Measurements from ENCODE around the gene TMTC4.
A peak's percentile ranks its signal among the peaks of the same experiment; 100 is the strongest.

Gene TMTC4

DNA sequence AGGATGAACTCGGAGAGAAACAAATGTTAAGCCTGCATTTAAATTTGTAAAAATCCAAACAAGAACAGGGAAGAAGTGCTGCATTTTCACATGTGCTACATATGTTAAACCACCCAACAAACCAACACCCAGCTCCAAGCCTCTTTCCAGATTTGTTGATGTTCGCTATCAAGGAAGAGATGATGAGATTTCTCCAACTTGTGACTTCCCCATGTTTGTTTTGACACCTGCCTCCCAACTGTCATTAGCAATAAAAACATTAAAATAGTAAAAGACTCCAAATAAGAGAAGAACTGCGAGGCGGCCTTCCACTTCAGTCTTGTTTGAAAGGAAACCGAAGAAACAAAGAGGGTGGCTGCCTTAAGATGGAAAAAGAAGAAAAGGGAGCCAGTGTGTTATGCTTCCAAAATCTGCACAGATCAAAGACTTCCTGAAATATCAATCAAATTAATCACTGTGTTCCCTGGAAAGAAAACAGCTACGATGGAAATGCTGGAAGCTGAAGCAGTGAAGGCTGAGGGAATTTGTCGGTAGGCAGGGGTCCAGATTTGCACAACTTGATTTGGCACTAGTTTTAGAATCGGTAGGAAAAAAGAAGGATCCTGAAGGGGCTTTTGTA lies 72.0 kb downstream of the TMTC4 start:
- H3K36me3 Mint-ChIP-seq (ENCODE audit: low read depth), result peaks cover 33% of the 10 kb centered on the region
- no peaks in the 10 kb centered on the region for H3K27me3 Mint-ChIP-seq
- no peak overlapping the region for H3K27ac Mint-ChIP-seq

DNA sequence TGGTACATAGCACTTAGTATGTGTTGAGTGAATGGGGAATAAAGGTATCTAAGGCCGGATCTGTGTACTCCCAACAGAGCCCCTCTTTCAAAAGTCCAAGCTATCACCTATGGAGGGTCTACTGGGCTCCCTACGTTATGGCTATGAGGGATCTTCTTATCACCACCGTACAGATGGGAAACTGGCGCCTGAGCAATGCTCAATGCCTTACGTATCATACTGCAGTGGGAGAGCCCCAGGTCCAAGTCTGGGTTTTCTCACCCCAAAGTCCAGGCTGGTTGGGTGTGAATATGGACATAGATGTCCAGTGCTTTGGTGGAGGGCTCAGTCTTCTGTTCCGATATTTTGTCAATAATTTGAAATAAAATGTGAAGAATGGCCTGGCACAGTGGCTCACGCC lies 72.9 kb downstream of the TMTC4 start:
- H3K27me3 Mint-ChIP-seq, result no peaks in the 10 kb centered on the region
- intact Hi-C loops (cut with micrococcal nuclease), result no loop called here
- H3K4me3 Mint-ChIP-seq, result no peak overlapping the region
- peaks cover 30% of the 10 kb centered on the region for H3K4me1 Mint-ChIP-seq (ENCODE audit: low read depth)
- H3K27ac Mint-ChIP-seq, result no peak overlapping the region
- no peaks in the 10 kb centered on the region for H3K9me3 Mint-ChIP-seq
- peaks cover 24% of the 10 kb centered on the region for H3K36me3 Mint-ChIP-seq (ENCODE audit: low read depth)

More for the DNA sequence above, 72.0 kb downstream of the TMTC4 start:
- no peak overlapping the region for H3K4me3 Mint-ChIP-seq
- H3K9me3 Mint-ChIP-seq, result no peaks in the 10 kb centered on the region
- peaks cover 38% of the 10 kb centered on the region for H3K4me1 Mint-ChIP-seq (ENCODE audit: low read depth)
- intact Hi-C loops (cut with micrococcal nuclease), result no loop called here

DNA sequence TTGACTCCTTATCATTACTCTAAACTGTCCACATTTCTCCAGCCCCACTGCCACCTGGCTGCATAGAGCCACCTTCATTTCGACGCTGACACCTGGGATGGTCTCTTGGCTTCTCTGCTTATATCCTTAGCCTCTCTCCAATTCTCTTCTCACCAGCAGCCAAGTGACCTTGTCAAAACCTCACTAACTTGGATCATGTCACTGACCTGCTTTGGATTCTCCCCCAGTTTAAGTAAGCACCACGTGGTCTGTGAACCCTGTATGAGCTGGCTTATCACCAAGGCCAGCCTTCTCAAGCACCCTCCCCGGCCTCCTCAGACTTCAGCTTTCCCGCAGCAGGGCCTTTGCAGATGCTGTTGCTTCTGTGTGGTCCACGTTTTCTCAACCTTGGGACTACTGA lies 73.7 kb downstream of the TMTC4 start:
- Mint-ChIP-seq H3K9me3 (no peaks in the 10 kb centered on the region), H3K4me1 (ENCODE audit: low read depth) (peaks cover 22% of the 10 kb centered on the region), H3K27ac (peak overlapping the region; percentile 39), H3K4me3 (no peak overlapping the region), H3K27me3 (no peaks in the 10 kb centered on the region), H3K36me3 (ENCODE audit: low read depth) (peaks cover 17% of the 10 kb centered on the region)
- intact Hi-C loops (cut with micrococcal nuclease), result no loop called here

DNA sequence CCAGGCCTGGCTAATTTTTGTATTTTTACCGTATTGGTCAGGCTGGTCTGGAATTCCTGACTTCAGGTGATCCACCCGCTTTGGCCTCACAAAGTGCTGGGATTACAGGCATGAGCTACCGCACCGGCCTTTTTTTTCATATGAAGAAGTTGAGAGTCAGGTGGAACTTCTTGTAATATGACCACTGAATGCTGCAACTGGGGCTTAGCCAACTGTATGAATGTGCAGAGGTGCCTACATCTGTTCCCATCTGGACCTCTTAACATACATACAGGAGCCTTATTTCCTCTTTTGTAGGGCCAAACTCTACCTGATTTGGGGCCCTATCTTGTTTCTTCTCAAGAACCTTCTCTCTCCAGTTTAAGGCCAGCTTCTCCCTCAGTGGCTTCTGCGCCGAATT lies 74.1 kb downstream of the TMTC4 start:
- Mint-ChIP-seq H3K9me3 (no peaks in the 10 kb centered on the region), H3K27me3 (no peaks in the 10 kb centered on the region), H3K36me3 (ENCODE audit: low read depth) (peaks cover 17% of the 10 kb centered on the region), H3K27ac (peak overlapping the region; percentile 39), H3K4me3 (no peak overlapping the region), H3K4me1 (ENCODE audit: low read depth) (peaks cover 17% of the 10 kb centered on the region)
- intact Hi-C loops (cut with micrococcal nuclease), result no loop called here

DNA sequence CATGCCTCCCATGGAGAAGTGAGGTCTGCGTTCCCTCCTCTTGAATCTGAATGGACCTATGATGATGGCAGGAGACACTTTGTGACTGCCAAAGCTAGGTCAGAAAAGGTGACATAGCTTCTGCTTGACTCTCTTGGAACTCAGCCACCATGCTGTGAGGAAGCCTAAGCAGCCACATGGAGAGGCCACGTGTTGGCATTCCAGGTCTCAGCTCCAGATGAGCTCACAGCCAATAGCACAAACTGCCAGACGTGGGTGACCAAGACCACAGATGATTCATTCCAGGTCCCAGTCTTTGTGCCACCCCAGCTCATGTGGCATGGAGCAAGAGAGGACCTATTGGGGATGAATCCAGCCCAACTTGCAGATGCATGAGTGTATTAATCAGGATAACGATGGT lies 77.3 kb downstream of the TMTC4 start:
- H3K27ac Mint-ChIP-seq, result no peak overlapping the region
- no peaks in the 10 kb centered on the region for H3K9me3 Mint-ChIP-seq
- H3K27me3 Mint-ChIP-seq, result no peaks in the 10 kb centered on the region
- H3K4me1 Mint-ChIP-seq (ENCODE audit: low read depth), result peaks cover under 1% of the 10 kb centered on the region
- intact Hi-C loops (cut with micrococcal nuclease), result no loop called here
- no peak overlapping the region for H3K4me3 Mint-ChIP-seq
- no peaks in the 10 kb centered on the region for H3K36me3 Mint-ChIP-seq (ENCODE audit: low read depth)

DNA sequence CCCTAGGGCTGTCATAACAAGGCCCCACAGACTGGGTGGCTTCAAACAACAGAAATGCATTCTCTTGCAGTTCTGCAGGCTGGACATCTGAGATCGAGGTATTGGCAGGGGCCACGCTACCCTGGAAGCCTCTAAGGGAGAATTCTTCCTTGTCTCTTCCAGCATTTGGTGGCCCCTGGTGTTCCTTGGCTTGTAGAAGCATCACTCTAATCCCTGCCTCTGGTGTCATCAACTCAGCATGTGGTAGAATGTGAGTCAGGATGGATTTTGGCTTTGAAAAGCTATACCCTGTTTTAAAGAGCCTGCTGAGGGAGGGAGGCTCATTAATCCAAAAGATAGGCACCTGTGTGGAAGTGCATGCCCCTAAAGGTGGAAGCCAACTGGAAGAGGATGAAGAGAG lies 78.1 kb downstream of the TMTC4 start:
- no peak overlapping the region for H3K27ac Mint-ChIP-seq
- H3K4me3 Mint-ChIP-seq, result no peak overlapping the region
- H3K9me3 Mint-ChIP-seq, result no peaks in the 10 kb centered on the region
- no peaks in the 10 kb centered on the region for H3K27me3 Mint-ChIP-seq
- no peaks in the 10 kb centered on the region for H3K4me1 Mint-ChIP-seq (ENCODE audit: low read depth)
- intact Hi-C loops (cut with micrococcal nuclease), result no loop called here
- H3K36me3 Mint-ChIP-seq (ENCODE audit: low read depth), result no peaks in the 10 kb centered on the region

DNA sequence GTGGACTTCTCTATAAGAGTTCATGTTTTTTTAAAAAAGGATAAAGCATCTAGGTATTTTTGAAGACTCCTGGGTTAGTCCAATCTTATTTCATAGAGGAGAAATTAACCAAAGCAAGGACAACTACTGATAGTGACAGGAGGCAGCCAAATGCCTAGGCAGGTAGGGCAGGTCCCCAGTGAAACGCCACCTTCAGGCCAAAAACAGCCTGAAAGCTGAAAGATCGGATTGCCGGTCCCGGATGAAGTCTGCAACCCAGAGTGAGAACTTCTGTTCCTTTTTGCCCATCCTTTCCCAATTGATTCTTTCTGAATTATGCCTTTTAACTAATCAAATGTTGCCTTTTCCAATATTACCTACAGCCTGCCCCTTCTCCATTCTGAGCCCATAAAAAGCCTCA lies 79.9 kb downstream of the TMTC4 start:
- no peaks in the 10 kb centered on the region for H3K4me1 Mint-ChIP-seq (ENCODE audit: low read depth)
- intact Hi-C loops (cut with micrococcal nuclease), result no loop called here
- H3K36me3 Mint-ChIP-seq (ENCODE audit: low read depth), result no peaks in the 10 kb centered on the region
- H3K27ac Mint-ChIP-seq, result peak overlapping the region; percentile 31
- peaks cover 1% of the 10 kb centered on the region for H3K27me3 Mint-ChIP-seq
- no peaks in the 10 kb centered on the region for H3K9me3 Mint-ChIP-seq
- no peak overlapping the region for H3K4me3 Mint-ChIP-seq

DNA sequence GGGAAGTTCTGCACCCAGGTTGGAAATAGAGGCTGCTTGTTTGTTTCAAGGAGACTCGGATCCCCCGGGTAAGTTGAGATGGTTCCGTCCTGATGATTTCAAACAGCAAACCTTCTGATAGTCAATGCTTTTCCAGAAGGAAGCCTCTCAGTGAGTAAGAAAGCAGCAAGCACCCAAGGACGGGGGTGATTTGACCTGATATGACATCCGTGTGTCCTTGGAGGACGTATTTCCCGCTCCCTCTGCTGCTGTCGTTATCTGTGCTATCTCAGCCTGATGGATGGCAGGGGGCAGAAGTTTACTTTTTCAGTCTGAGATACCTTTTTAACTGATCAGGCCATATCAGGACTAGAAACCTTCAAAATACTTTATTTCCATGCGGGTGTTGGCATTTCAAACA lies 80.3 kb downstream of the TMTC4 start:
- Mint-ChIP-seq H3K36me3 (ENCODE audit: low read depth) (no peaks in the 10 kb centered on the region), H3K9me3 (no peaks in the 10 kb centered on the region), H3K4me1 (ENCODE audit: low read depth) (peaks cover under 1% of the 10 kb centered on the region), H3K4me3 (no peak overlapping the region), H3K27me3 (peaks cover 1% of the 10 kb centered on the region), H3K27ac (no peak overlapping the region)
- intact Hi-C loops (cut with micrococcal nuclease), result no loop called here

DNA sequence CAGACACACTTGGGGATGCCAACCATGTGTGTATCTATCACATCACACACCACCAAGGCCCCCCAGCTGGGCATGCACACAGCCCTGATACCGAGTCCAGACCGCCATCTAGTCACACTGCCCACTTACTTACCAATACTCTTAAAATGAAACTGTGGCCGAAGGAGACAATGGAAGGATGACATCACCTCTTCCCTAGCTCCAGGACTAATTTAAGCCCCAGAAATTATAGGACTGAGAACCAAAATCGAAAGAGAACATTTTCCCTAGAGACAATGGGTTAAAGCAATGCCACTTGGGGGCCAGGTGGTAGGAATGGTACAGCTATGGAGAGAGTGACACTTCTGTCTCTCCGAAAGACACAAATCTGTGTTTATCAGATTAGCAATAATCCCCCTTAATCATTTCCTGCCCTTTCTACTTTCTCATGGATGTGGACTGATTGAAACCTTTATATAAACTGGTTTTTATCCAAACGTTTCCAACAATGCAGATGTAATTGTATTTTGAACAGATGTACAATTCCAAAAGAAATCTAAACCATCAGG lies 85.3 kb downstream of the TMTC4 start:
- H3K27me3 Mint-ChIP-seq, result peaks cover 5% of the 10 kb centered on the region
- no peaks in the 10 kb centered on the region for H3K9me3 Mint-ChIP-seq
- peaks cover 18% of the 10 kb centered on the region for H3K4me1 Mint-ChIP-seq (ENCODE audit: low read depth)
- H3K27ac Mint-ChIP-seq, result peak overlapping the region; percentile 81
- intact Hi-C loops (cut with micrococcal nuclease), result loop anchor here (2.0 kb wide), 2 partner anchors 16 to 86 kb away; partner anchors contain the start of gene TMTC4
- H3K36me3 Mint-ChIP-seq (ENCODE audit: low read depth), result no peaks in the 10 kb centered on the region
- peak overlapping the region; percentile 78 for H3K4me3 Mint-ChIP-seq

DNA sequence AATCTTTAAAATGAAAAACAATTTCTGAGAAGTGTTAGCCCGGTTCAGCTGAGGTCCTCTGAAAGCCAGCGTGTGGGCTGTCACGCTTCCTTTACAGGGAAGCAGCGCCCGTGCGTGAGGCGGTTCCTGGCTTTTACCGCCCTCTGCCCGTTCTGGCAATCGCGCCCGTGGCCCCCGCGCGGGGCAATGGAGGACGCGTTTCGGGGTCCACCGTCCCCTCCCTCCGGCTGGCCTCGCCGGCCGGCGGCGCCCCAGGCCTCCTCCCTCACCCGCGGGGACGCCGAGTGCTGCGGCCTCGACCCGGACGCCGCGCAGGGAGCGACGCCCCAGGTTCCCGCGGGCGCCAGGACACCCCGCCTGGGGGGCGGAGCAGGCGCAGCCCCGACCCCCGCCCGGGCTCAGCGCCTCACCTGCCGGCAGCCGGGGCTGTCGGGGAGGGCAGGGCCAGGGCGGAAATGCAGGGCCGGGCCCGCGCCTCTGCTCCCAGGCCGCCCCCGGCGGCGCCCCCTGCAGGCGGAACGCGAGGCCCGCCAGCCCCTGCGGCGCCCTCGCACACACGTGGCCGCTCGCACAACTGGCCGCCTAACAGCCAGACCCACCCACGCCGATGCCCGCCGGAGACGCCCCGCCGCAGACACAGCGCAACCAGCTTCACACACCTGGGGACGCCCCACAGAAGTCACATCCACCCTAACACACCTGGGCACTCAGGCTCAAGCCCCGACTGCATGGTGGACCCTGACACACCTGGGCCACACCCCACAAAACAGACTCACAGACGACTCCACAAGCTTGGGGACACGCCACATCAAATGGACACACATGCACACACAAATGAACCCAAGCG lies 86.0 kb downstream of the TMTC4 start, which contains the start of gene GGACT:
GGACT (minus strand) TSS at position 459 of the 847 bp plus-strand sequence. CDS start 56,198 bp downstream, outside the sequence.
- peaks cover 5% of the 10 kb centered on the region for H3K27me3 Mint-ChIP-seq
- H3K9me3 Mint-ChIP-seq, result no peaks in the 10 kb centered on the region
- peak within 1 kb of the TSS; percentile 78 for H3K4me3 Mint-ChIP-seq
- peaks cover 18% of the 10 kb centered on the region for H3K4me1 Mint-ChIP-seq (ENCODE audit: low read depth)
- peak within 1 kb of the TSS; percentile 81 for H3K27ac Mint-ChIP-seq
- no peaks in the 10 kb centered on the region for H3K36me3 Mint-ChIP-seq (ENCODE audit: low read depth)
- intact Hi-C loops (cut with micrococcal nuclease), result loop anchor here (2.0 kb wide), 2 partner anchors 16 to 86 kb away; partner anchors contain the start of gene TMTC4

DNA sequence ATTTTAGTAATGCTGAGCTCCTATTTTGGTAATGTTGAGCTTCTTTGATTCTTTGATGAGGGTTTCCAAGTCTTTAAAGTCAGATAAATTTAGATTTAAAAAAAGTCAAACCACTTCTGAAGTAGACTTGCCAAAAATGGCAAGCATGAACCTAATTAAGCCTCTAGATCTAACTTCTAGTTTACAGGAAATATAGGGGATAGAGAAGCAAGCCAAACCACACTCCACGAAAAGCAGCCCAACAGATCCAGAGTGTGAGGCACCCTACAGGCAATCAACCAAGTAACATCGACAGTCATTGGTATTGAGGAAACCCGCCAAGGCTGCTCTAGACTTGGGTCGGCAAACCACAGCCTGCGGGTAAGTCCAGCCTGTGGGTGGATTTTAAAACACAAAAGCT lies 89.7 kb downstream of the TMTC4 start:
- Mint-ChIP-seq H3K4me3 (no peak overlapping the region), H3K27ac (no peak overlapping the region), H3K36me3 (ENCODE audit: low read depth) (peaks cover 23% of the 10 kb centered on the region), H3K4me1 (ENCODE audit: low read depth) (peaks cover 33% of the 10 kb centered on the region), H3K9me3 (peaks cover 15% of the 10 kb centered on the region), H3K27me3 (peaks cover 4% of the 10 kb centered on the region)
- intact Hi-C loops (cut with micrococcal nuclease), result no loop called here

DNA sequence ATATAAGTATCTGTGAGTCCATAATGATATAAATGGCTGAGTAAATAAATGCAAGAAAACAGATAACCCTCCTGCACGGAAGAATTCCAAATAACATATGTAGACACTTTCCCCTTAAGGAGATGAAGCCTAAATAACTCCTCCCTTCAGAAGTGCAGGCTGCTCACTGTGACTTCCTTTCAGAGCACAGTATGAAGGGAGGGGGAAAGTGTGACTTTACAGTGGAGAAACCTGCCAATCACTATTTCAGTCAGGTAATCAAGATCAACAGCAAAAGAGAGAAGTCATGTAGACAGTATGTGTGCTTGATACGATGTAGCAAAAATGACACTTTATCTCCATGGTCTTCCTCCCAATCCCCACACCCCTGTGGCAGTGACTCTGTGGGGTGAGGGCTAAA lies 93.1 kb downstream of the TMTC4 start:
- H3K36me3 Mint-ChIP-seq (ENCODE audit: low read depth), result peaks cover 28% of the 10 kb centered on the region
- no peak overlapping the region for H3K4me3 Mint-ChIP-seq
- no peaks in the 10 kb centered on the region for H3K27me3 Mint-ChIP-seq
- no peak overlapping the region for H3K27ac Mint-ChIP-seq
- peaks cover 15% of the 10 kb centered on the region for H3K4me1 Mint-ChIP-seq (ENCODE audit: low read depth)
- H3K9me3 Mint-ChIP-seq, result peaks cover 15% of the 10 kb centered on the region
- intact Hi-C loops (cut with micrococcal nuclease), result no loop called here

DNA sequence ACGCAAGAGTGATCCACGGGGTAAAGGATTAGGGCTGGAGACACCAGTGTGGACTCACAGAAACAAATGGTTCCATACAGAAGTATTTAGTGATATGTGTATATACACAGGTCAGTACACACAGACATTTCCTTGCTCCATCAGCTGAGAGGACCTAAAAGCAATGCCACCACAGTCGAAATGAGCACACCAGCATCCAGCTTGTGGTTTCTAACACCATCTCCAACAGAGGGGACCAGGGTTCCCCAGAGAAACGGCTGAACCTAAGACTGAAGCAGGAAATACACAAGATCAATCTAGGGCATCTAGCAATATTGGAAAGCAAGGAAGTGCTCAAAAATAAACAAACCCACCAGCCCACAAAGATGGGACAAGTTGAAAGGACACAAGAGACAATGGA lies 93.6 kb downstream of the TMTC4 start:
- no peak overlapping the region for H3K4me3 Mint-ChIP-seq
- H3K36me3 Mint-ChIP-seq (ENCODE audit: low read depth), result peaks cover 28% of the 10 kb centered on the region
- H3K9me3 Mint-ChIP-seq, result peaks cover 15% of the 10 kb centered on the region
- H3K27me3 Mint-ChIP-seq, result no peaks in the 10 kb centered on the region
- intact Hi-C loops (cut with micrococcal nuclease), result no loop called here
- no peak overlapping the region for H3K27ac Mint-ChIP-seq
- peaks cover 15% of the 10 kb centered on the region for H3K4me1 Mint-ChIP-seq (ENCODE audit: low read depth)

DNA sequence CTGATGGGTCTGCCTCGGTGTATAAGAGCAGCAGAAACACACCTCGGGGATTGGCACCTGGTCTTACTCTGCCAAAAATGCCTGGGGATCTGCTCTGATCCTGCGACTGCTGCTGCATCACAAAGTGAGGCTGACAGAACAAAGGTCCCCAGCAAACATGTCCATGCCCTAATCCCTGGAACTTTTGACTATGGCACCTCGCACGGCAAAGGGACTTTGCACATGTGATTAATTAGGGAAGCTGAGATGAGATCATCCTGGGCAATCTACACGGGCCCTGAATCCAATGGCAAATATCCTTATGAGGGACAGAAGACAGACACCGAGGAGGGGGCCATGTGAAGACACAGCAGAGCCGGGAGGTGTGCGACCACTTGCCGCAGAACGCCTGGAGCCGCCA lies 94.5 kb downstream of the TMTC4 start:
- intact Hi-C loops (cut with micrococcal nuclease), result no loop called here
- Mint-ChIP-seq H3K27ac (no peak overlapping the region), H3K9me3 (peaks cover 15% of the 10 kb centered on the region), H3K4me1 (ENCODE audit: low read depth) (peaks cover 15% of the 10 kb centered on the region), H3K27me3 (no peaks in the 10 kb centered on the region), H3K36me3 (ENCODE audit: low read depth) (peaks cover 28% of the 10 kb centered on the region), H3K4me3 (no peak overlapping the region)

All from dendritic cell treated with granulocyte-macrophage colony-stimulating factor and Interleukin-4, amounts not matched to agents 40 ng/mL and 50 ng/mL, for 4 days (primary cell).